GM19035 (cell line): ENCODE data around the gene PRSS22.
A peak's percentile ranks its signal among the peaks of the same experiment; 100 is the strongest.

Experiments used
- ATAC-seq: cut with Tn5 transposase; IDR thresholded peaks from one replicate; pipeline ENCODE4 v1.9.1; 2021; ENCODE audit not compliant: unreplicated experiment

The PRSS22 gene

DNA sequence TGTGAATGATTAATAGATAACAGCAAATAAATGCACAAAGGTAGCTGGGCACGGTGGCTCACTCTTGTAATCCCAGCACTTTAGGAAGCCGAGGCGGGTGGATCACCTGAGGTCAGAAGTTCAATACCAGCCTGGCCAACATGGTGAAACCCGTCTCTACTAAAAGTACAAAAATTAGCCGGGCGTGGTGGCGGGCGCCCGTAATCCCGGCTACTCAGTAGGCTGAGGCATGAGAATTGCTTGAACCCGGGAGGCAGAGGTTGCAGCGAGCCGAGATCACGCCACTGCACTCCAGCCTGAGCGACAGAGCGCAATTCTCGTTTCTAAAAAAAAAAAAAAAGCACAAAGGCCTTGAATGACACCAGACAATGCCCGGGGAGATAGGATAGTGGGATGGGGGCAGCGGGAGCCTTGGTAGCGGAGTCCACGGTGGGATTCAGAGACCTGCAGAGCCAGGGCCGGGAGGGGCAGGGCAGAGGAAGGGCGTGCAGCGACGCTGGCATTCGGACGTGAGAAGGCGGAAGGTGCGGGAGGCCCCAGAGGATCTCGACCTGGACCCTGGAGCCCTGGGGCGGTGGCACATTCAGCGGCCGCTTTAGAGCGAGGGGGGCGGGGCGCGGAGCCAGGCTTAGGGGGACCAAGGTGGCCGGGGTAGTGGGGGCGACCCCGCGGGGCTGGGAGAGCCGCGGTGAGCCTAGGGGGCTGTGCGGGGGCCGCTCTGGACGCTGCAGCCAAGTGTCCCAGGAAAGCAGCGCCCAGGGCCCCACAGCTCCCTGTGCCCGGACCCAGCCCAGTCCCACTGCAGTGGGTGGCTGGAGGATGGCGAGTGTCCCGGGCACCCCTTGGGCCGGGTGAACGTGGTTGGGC, 24.0 kb upstream of the PRSS22 start:
- peak; percentile 15 for ATAC-seq

DNA sequence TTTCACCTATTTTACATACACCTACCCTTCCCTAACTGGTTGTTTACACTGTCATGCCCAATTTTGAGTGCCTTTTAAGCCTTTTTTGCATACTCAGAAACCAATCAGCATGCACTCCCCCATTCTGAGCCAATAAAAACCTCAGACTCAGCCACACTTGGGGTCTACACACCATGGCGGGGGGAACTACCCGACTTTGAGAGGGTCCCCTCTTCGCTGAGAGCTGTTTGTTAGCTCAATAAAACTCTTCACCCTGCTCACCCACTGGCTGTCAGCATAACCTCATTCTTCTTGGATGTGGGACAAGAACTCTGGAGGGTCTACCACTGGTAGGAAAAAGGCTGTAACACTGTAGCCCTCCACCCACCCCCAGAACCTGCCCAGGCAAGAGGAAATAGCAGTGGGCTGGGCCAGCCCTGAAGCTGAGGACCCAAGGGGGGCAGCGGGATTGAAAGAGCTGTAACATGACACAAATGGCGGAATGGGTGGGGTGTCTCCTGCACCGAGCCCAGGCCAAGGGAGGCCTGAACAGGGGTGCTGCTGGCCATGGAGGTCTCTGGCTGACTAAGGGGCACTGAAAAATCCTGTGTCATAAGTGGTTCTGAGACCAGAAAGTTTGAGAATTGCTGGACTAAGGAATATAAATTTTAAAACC, 22.0 kb upstream of the PRSS22 start:
- ATAC-seq: no peak

DNA sequence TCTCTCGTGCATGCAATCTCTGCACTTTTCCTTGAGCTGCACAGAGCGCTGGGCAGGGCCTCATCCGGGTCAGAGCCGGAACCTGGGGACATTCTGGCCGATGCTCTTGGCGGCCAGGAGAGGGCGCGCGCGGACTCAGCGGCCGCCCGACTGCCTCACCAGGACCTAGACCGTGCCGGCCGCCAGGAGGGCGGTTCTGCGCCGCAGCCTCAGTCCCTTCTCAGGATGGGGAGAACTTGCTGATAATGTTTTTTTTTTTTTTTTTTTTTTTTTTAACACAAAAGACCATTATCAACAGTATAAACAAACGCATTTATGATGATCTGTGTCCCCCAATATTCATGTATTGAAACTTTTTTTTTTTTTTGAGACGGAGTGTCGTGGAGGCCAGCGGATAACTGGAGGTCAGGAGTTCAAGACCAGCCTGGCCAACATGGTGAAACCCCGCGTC, 17.0 kb upstream of the PRSS22 start:
- peak; percentile 71 for ATAC-seq

DNA sequence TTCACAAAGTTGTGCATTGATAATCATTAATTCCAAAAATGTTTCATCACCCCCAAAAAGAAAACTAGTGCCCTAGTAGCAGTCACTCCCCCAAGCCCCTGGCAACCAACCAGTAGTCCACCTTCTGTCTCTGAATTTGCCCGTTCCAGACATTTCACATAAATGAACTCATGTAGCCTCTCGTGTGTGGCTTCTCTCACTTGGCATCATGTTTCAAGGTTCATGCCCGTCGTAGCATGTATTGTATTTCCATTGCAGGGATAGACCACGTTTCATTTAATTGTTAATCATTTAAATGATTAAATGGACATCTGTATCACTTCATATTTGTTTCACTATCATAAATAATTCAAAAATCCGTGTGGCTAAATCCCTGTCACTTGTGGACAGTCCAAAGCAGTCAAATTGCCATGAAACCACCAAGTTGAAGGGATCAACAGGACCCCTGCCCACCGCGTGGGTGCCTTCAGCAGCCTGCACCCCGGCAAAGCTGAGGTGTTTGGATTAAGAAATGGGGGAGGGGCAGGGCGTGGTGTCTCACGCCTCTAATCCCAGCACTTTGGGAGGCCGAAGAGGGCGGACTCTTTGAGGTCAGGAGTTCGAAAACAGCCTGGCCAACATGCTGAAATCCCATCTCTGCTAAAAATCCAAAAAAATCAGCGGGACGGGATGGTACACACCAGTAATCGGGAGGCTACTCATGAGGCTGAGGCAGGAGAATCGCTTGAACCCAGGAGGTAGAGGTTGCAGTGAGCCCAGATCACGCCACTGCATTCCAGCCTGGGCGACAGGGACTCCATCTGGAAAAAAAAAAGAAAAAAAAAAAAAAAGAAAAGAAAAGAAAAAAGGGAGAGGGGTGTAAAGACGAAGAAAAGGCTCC, 16.3 kb upstream of the PRSS22 start:
- no peak for ATAC-seq

DNA sequence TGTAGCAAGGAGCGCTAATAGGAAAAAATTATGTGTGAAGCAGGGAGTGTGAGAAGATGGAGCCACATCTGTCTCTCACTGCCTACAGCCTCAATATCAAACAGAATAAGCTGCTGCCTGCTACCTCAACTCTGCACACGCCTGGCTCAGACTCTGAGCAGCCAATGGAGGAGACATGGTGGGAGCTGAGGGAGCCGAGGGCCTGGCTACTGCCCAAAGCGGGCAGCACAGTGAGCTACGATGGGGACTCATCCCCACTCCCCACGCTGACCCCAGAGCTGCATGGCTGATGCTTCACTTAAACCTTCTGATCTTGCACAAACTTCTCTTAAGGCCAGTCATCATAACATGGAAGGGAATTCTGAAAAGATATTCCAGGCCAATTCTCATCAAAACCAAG, 14.0 kb upstream of the PRSS22 start:
- no peak for ATAC-seq

DNA sequence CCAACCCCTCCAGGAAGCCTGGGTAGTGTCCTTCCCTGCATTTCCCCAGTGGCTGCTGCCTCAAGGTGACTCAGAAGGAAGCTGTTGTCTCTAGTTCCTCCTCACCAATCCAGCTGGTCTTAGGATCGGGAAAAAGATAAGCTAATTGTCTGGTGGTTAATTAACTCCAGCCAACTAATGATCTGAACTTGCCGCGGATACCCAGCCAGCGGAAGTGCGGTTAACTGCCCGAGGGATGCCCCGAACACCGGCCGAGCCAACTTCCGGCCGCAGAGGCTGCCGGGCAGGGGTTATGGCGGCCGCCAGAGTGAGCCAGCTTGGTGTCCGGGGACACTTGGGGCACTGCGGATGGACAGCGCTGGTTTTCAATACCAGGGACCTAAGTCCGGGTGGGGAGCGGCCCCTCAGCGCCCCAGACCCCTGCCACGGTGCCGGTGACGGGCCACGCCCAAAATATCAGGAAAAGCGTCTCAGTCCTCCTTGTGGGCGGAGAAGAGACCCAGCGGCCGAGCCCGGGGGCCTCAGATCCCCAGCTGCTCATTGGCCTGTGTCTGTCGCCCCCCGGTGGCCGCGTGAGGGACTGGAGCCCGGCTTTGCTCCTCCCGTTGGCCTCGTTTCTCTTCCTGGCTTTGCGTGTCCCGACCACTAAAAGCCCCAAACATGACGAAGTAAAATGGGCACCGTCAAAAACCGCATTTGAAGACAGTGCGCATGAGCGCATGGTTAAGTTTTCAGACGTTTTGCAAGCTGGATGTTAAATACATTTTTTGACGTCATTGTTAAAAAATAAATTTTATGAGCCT, 10.2 kb upstream of the PRSS22 start:
- ATAC-seq: peak; percentile 94

DNA sequence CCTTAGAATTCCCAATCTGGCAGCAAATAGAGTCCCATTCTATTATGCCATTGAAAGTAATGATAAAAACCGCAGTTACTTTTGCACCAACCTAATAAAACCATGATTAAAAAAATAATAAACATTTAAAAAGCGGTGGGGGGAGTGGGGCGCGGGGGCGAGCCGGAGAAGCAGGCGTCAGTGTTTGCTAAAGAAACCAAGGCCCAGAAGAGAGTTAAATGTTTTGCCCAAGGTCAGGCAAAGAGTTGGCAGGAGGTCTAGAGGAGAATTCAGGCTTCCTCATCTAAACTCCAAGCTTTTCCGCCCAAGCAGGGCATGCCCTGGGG, 9.7 kb upstream of the PRSS22 start:
- ATAC-seq: no peak

DNA sequence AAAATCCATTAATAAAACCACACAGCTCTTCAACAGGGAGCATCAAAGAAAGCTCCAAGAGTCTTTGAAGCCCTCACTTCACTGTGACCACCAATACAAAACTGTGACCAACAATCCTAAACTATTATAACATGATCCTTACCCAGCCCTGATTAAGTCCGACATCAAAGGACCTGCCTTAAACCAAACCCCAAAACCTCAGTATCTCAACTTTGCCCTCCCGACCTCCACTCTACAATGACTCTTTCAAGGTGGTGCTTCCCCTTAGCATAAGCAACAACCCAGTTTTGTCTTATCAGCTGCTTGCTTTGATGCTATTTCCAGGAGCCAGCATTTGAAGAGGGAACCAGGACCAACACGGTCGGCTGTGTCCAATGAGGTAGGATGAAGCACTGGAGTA, 8.5 kb upstream of the PRSS22 start:
- no peak for ATAC-seq

DNA sequence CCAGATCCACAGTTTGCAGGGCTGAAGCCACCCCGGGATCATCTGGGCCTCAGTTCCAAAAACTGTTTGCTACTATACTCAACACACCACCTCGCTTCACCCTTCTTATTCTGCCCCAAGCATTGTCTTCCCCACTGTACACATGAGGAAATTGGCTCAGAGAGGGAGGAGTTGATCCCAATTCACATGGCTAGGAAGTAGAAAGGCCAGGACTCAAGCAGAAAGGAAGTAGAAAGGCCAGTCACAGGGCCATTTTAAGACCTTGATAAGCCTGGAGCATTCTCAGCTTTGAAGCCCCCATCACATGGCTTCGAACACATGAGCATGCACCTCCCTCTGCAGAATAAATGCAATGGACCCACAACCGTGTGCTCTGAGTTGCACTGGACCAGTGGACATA, 7.7 kb upstream of the PRSS22 start:
- no peak for ATAC-seq

DNA sequence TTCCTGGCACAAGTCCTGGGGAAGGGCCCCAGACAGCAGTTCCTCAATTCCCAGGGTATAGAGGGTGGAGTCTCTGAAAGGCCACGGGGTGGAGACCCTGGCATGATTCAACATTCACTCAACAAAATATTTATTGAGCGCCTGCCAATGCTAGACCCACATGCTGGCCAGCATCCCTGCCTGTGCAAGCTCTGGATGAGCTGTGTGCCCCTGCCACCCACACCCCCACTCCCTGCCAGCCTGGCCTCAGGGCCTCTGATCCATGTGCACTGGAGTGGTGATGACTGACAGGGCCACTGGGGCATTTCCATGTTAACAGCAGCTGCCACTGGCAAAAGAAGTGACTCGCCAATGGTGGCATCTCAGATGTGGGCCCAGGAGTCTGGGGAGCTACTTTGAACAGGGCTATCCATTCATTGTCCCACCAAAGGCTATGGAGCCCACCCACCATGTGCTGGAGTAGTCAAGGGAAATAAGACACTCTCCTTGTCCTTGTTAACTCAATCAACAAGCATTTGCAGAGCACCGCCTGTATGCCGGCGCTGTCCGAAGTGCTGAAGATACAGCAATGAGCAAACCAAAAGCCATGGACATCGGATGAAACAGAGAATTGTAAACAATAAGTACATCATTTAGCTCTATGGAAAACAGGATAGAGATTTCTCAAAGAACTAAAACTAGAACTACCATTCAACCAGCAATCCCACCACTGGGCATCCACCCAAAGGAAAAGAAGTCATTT, 3.0 kb upstream of the PRSS22 start:
- ATAC-seq: no peak

DNA sequence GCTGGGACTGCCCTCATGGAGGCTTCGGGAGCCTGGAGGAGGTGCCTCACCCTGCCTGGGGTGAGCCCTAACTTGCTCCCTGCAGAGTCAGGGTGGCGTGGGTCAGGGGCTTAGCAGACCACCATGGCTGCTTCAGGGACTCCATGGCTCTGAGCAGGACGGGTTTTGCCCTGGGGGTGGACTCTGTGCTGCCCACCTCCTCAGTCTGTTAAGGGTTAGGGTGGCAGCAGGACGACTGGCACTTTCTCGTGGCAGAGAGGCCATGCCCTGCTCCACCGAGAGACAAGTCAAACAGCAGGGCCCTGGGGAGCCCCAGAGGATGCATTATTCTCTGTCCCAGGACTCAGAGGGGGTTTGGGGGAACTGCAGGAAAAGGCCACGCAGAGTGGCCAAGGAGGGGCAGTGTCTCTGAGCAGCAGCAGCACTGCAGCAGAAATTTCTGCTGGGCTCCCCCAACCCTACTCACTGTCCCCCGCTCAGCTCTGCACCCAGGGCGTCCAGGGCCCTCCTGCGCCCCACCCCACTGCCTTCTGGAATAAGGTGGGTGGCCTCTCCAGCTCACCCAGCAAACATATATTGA, 1.8 kb upstream of the PRSS22 start:
- ATAC-seq: no peak

DNA sequence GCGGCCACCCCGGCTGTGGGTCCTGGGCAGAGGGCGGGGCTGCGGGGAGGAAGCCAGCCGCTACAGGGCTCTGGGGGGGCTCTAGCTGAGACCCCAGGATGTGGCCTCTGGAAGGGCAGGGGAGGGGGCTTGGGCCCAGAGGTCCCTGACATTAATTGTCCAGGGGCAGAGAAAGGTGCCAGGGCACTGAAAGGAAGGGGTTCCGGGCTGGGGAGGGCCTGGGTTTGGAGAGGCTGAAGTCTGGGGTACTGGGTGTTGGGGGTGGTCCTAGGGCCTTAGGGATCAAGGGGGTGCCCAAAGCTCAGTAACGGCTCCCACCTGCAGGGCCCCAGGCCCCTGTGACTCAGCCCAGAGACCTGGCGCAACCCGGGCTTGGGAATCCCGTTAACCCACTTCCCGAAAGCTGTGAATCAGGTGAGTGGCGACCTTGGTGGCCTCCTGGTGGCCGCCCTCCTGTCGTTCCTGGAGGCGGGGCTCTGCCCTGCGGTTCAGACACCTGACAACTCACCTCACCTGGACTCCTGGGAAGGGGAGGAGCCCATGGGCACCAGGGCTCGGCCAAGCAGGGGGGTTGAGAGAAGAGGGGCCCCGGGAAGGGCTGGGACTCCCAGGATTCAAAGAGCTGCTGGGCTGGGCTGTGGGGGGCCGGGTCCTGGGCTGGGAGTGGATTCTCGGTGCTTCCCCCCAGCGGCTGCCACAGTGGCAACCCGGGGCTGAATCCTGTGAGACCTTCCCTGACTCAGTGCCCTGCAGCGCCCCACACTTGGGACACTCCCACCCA, 465 bp upstream of the PRSS22 start:
- no peak for ATAC-seq

DNA sequence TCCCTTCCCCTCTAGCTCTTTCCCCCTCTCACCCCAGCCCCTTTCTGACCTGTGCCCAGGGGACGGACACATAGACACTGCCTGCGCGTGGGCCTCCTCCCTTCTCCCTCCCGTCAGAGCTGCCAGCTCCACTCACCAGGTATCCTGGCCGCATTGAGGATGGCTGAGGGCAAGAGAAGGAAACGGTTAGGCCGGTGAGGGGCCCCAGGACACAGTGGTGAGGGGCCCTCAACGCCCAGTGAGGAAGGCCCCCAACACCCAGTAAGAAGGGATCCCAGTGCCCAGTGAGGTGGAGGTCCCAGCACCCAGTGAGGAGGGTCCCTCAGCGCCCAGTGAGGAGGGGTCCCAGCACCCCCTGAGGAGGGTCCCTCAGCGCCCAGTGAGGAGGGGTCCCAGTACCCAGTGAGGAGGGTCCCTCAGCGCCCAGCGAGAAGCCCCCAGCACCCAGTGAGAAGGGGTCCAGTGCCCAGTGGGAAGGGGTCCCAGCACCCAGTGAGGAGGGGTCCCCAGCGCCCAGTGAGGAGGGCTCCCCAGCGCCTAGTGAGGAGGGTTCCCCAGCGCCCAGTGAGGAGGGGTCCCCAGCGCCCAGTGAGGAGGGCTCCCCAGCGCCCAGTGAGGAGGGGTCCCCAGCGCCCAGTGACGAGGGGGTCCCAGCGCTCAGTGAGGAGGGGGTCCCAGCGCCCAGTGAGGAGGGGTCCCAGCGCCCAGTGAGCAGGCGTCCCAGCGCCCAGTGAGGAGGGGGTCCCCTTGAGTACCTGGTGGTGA, 1.1 kb downstream of the PRSS22 start:
- no peak for ATAC-seq

DNA sequence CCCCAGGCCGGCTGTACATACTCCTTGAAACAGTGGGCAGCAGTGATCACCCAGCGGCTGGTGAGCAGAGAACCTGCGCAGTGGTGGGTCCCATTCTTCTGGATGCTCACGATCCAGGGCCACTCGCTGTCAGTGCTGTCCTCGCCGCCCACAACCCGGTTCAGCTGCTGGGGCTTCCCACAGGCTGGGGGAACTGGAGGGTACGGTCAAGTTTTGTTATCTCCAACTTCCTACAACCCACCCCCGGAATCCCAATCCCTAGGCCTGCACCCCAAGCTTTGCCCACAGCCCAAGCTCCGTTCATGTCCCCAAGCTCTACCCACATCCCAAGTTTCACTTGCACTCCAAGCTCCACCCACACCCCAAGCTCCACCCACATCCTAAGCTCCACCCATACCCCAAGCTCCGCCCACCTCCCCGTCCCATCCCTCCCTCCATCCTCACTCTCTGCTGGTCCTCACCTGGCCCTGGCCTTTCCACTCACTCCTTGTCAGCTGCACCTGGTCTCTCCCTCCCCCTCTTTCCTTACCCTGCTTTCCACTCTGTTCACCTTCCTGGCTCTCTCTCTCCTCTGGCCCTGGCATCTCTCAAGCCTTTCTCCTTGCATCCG, 1.8 kb downstream of the PRSS22 start:
- no peak for ATAC-seq

DNA sequence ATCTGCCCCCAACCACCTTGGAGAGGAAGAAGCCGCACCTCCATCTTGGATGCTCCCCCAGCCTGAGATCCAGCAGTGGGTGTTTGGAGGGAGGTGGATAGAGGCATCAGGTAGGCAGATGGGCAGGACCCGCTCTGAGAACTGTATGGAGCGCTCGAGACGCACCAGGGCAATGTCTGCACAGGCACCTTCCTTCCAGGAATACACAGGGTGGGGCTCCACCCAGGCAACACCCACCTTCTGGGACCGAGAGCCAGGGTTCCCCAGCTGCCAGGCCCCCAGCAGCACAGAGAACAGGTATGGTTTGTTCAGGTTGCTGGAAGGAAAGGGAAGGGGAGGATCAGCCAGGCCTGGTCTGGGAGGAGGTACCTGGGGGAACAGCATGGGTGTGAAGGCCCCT, 2.4 kb downstream of the PRSS22 start:
- ATAC-seq: no peak

DNA sequence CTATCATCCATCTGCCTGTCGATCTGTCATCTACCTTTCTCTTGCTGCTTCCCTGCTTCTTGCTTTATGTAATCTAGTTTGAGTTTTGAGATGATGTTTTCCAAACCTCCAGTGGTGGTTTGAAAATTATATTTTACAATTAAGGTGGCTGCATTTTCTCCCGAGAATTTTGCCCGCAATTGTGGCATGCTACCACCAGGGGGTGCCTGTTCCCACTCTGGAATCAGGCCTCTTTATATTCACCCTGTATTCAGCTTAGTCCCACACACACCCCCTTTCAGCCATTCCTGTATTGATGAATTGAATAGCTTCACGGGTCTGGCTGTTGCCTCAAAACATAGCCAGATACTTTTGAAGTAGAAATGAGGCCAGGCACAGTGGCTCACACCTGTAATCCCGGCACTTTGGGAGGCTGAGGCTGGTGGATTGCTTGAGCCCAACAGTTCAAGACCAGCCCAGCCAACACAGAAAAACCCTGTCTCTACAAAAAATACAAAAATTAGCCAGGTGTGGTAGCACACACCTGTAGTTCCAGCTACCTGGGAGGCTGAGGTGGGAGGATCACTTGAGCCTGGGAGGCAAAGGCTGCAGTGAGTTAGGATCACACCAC, 3.2 kb downstream of the PRSS22 start:
- ATAC-seq: no peak

DNA sequence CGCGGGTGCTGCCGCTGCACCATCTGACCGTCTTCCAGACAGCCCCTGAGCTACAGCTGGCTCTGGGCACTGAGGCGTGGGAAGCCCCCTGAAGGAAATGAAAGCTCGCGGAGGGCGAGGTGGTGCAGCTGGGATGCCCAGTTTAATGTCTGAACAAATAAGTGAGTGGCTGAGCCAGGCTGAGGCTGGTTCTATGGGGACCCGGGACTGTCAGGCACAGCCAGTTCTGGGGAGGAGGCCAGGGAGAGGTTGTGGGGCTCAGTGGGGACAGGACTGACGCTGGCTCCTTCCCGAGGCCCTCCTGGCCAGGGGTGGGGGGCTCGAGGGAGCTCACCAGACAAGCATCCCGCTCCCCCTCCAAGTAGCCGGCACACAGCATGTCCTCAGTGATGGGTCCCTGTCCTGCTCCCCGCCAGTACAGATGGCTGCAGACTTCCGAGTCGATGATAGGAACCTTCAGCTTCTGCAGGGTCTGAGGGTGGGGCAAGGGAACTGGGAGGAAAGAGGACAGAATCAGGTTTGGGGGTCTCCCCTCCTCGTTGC, 4.4 kb downstream of the PRSS22 start:
- ATAC-seq: no peak
